HPDE6-E6E7 (cell line): Measurements from ENCODE around the gene POP4.

Experiments
- DNase-seq: peaks from one replicate; pipeline ENCODE4 v3.0.0; 2011; ENCODE audit warnings: missing footprints; ENCODE audit errors: extremely low spot score

POP4 gene

DNA sequence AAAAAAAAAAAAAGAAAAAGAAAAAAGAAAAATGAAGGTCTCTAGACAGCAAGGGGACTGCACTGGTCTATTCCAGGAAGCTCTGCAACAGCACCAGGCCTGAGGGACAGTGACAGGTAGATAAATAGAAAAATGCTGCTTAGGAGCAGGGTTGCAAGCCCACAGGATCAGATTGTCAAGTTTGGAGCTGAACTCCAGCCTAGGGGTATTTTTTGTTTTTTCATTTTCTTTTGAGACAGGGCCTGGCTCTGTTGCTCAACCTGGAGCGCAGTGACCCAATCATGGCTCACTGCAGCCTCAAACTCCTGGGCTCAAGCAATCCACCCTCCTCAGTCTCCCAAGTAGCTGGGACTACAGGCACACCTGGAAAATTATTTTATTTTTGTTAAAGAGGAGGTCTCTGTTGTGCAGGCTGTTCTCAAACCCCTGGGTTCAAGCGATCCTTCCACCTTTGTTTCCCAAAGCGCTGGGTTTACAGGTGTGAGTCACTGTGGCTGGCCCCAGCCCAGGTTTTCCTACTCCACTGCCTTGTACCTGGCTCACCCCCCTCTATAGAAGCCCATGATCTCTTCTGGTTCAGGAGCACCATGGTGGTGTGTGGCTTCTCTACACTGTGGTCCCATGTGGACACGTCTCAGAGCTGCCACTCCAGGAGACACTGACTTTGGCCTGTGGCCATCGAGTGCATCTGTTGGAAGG lies 23.9 kb downstream of the POP4 start:
- DNase-seq = no peak

DNA sequence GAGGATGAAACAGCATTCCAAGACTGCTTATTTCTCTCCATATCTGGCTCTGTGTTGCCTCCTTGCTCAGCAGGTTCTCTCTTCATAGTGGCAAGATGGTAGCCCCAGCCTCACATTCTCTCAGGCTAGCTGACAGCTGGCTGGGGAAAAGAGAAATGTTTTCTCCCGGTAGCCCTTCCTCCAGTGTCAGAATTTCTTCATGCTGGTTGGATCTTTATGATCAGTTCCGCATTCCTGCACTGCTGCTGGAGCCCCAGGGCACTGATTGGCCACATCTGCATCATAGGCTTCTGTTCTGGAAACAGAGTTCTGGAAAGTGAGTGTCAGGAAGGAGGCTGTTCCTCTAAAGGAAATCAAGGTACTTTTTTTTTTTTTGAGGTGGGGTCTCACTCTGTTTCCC lies 24.6 kb downstream of the POP4 start:
- no peak for DNase-seq

- no peak for DNase-seq
Observed at GRCh38 chr19:29631450-29631849, 25.4 kb downstream of the POP4 start.

DNA sequence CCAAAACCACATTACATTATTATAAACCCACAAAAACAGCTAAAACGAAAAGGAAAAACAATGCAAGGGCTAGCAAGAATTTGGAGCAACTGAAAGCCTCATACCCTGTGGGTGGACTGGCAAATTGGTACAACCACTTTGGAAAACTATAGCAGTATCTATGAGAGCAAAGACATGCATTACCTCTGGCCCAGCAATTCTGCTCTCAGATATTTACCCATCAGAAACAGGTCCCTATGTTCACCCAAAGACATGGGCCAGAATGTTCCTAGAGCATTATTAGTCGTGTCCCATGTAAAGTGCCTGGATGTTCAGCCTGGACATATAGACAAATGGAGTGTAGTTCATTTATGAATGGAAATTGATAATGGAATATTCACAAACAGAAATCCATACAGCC lies 27.9 kb downstream of the POP4 start:
- no peak for DNase-seq

GRCh38 chr19:29634423-29635130 lies 28.5 kb downstream of the POP4 start:
- DNase-seq = no peak

DNA sequence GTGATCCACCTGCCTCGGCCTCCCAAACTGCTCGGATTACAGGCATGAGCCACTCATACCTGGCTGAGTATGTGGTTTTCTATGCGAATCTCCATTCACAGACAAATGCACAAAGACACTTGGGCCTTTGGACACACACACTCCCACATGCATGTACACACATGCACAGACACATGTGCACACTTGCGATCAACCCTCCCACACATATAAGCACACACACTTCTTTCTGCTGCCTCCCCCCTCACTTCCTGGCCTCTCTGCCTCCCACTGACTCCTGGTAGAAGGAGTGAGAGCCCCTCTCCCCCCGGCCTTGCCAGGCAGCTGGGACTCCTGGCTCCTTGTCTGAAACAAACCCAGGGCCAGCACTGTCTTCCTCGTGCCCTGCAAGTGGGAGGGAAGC lies 29.9 kb downstream of the POP4 start:
- DNase-seq = no peak

- no peak for DNase-seq
Observed at GRCh38 chr19:29636553-29637360, 30.7 kb downstream of the POP4 start.

DNA sequence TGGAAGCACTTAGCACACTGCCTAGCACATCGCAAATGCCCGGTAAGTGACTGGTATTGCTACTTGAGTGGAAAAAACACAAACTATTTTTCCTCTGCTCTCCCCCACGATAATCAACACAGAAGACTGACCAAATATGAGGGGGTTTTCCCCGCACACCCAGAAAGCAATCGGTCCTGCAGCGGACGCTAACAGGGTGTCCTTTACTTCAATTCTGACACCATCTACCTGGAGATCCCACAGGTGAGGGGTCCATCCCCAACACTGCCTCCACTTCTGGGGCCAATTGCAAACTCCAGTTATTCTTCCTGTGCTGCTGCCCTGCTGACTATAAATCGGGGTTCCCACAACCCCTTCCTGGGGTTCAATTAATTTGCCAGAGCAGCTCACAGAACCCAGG lies 33.0 kb downstream of the POP4 start:
- DNase-seq = no peak

DNA sequence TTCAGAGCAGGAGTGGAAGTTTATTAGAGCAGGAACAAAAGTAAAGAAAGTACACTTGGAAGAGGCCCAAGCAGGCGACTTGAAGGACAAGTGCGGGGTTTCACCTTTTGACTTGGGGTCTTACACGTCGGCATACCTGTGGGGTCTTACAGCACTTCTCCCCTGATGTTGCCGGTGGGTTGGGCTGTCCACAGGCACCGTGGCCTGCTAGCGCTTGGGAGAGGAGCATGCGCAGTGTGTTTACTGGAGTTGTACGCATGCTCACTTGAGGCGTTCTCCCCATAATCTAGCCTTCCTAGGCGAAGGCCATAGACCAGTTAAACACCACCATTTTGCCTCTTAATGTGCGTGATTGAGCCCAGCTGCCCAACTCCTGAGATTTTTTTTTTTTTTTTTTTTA lies 34.1 kb downstream of the POP4 start:
- DNase-seq = no peak

DNA sequence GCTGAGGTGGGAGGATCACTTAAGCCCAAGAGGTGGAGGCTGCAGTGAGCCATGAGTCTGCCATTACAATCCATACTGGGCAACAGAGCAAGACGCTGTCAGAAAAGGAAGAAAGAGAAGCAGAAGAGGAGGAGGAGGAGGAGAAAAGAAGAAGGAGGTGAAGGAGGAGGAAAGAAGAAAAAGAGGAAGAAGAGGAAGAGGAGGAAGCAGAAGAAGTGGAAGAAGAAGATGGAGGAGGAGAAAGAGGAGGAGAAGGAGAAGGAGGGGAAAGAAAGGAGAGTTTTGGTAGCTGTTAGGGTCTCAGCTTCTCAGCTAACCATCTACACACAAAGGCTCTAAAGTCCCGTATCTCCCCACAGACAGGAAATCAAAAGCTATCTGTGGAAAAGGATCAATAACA lies 35.5 kb downstream of the POP4 start:
- DNase-seq = no peak

- DNase-seq = no peak
Observed at GRCh38 chr19:29643361-29643935, 37.4 kb downstream of the POP4 start.

DNA sequence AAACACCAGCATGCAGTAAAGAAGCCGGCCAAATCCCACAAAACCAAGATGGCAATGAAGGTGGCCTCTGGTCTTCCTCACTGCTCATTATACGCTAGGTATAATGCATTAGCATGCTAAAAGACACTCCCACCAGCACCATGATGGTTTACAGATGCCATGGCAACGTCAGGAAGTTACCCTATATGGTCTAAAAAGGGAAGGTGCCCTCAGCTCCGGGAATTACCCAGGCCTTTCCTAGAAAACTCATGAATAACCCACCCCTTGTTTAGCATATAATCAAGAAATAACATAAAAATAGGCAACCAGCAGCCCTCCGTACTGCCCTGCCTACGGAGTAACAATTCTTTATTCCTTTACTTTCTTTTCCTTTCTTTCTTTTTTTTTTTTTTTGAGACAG lies 38.1 kb downstream of the POP4 start:
- no peak for DNase-seq

GRCh38 chr19:29645491-29645867 lies 39.4 kb downstream of the POP4 start:
- no peak for DNase-seq

DNA sequence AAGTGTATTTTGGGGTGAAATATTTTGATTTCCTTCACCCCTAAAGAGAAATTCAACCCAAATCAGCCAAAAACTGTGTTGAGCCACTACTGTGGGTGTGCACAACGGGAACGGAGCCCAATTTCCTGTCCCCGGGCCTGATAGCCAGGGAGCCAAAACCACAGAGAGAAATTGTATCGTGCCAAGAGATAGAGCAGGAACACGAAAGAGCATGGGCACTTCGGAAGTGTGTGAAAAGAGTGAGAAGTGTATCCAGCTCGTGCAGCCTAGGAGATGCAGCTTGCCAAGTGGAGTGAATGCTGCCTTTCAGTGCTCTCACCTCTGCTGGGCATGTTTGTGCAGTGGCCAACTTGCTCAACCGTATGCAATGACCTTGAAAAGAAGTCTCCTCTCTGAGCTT lies 39.8 kb downstream of the POP4 start:
- no peak for DNase-seq

DNA sequence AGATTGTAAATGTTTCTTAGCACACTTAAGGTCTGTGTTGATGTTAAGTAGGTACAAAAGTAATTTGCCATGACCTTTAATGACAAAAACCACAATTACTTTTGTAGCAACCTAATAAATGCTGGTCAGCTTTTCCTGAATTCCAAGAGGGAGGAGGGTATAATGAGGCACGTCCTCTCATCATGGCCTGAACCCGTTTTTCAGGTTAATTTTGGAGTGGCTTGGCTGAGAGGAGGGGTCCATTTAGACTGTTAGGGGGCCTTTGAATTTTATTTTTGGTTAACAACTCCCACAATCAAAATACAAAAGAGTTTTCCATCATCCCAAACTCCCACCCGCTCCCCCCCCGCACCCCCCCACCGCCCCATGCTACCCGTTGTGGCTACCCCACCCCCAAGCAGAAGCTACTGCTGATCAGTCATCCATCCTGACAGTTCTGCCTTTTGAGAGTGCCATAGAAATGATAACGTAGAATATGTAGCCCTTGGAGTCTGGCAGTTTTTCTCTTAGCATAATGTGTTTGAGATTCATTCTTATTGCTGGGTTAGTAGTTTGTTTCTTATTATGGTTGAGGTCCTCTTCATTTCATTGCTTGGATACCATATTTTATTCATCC lies 44.8 kb downstream of the POP4 start:
- DNase-seq = no peak

DNA sequence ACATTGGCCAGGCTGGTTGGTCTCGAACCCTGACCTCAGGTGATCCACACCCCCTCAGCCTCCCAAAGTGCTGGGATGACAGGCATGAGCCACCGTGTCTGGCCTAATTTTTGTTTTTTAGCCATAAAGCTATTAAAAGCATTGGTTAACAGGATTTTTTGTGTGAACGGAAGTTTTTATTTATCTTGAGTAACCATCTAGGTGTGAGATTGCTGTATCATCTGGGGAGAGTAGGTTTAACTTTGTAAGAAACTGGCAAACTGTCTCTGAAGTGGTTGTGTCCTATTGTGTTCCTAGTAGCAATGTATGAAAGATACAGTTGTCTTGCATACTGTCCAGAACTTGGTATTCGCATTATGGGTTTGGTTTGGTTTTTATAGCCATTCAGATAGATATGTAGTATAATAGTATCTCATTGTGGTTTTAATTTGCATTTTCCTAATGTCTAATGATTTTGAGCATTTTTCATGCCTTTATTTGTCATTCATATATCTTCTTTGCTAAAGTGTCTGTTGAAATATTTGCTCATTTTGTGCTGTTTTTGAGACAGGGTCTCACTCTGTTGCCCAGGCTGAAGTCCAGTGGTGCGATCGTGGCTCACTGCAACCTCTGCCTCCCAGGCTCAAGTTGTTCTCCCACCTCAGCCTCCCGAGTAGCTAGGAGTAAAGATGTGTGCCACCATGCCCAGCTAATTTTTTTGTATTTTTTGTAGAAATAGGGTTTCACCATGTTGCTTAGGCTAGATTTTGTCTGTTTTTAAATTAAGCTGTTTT lies 45.7 kb downstream of the POP4 start:
- no peak for DNase-seq

DNA sequence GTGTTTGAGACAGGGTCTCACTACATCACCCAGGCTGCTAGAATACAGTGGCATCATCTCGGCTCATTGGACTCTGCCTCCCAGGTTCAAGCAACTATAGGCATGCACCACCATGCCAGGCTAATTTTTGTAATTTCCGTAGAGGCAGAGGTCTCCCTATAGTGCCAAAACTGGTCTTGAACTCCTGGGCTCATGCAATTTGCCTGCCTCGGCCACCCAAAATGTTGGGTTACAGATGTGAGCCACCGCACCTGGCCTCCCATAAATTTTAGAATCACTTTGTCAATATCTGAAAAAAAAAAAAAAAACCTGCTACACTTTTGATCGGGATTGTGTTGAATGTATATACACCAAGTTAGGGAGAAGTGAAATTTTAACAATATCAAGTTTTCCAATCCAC lies 47.3 kb downstream of the POP4 start:
- no peak for DNase-seq

- no peak for DNase-seq
Observed at GRCh38 chr19:29655648-29656335, 49.7 kb downstream of the POP4 start.

- no peak for DNase-seq
Observed at GRCh38 chr19:29658221-29658991, 52.3 kb downstream of the POP4 start.

DNA sequence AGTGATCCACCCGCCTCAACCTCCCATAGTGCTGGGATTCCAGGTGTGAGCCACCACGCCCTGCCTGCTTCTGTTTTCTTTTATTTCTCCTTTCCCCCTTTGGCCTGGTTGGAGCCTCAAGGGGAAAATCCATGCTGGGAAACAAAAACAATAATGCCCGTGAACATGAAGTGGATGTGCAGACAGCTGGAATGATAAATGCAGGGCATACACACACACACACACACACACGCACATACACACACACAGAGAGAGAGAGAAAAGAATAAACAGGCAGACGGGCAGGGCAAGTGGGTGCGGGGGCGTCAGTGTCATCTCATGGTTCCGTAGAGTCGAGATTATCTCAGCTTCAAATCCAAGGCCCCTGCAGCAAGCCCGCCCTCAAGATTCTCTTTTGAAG lies 54.8 kb downstream of the POP4 start:
- DNase-seq = no peak
